Activated CD8-positive, alpha-beta T cell treated with anti-CD3 and anti-CD28 coated beads for 36 hours (primary cell): ENCODE data around the gene CD247. TPM values are rescaled to one million over a fixed set of nuclear protein-coding genes. Genes with fewer than 3 reads are reported as not detected.

ENCODE experiments used
- ATAC-seq: fragments of 200-7000 bp; cut with Tn5 transposase; one replicate; pipeline ENCODE4 v1.10.0; 2021; ENCODE audit warnings: mild to moderate bottlenecking, moderate library complexity
- CTCF ChIA-PET: fragments of 350-600 bp; sonication (Branson Sonifier 250); formaldehyde crosslinking; loops from one replicate; lab custom pipeline; 2021; ENCODE audit warnings: antibody characterized with exemption; lab: Charles Lee
- POLR2A ChIA-PET: fragments of 350-600 bp; sonication (Branson Sonifier 250); formaldehyde crosslinking; loops from one replicate; lab custom pipeline; 2021; ENCODE audit warnings: antibody characterized with exemption; lab: Charles Lee
- DNase-seq: peaks from one replicate; pipeline ENCODE4 v3.0.0-alpha.2; 2020
- H3K27ac Mint-ChIP-seq: one replicate; pipeline ENCODE4 v1.8.0; 2021; ENCODE audit warnings: mild to moderate bottlenecking, mixed read lengths
- H3K27me3 Mint-ChIP-seq: one replicate; pipeline ENCODE4 v1.8.0; 2021; ENCODE audit warnings: mixed read lengths
- H3K36me3 Mint-ChIP-seq: one replicate; pipeline ENCODE4 v1.8.0; 2021; ENCODE audit warnings: low read depth, mixed read lengths
- H3K4me1 Mint-ChIP-seq: one replicate; pipeline ENCODE4 v1.8.0; 2021; ENCODE audit warnings: low read depth, mixed read lengths
- H3K4me3 Mint-ChIP-seq: one replicate; pipeline ENCODE4 v1.8.0; 2021; ENCODE audit warnings: mild to moderate bottlenecking, moderate library complexity, mixed read lengths
- H3K9me3 Mint-ChIP-seq: one replicate; pipeline ENCODE4 v1.8.0; 2021; ENCODE audit warnings: mixed read lengths
- intact Hi-C: fragments of 100-400 bp; cut with micrococcal nuclease; formaldehyde crosslinking; loops from one replicate; pipeline ENCODE4 v1.10.0; 2022
- total RNA-seq, 2 experiments: library from RNA; stranded (reverse); gene quantifications; one replicate each; pipeline ENCODE4 v1.2.3, GENCODE V29; 2021
- TF ChIP-seq, protein P1 (sequence below): fragments of 200-600 bp; IDR thresholded peaks from one replicate; pipeline ENCODE4 v1.8.0; 2022; ENCODE audit warnings: antibody characterized with exemption, mild to moderate bottlenecking

Gene CD247
- total RNA-seq, 2 experiments from 2014 or later = 224 to 229 TPM

DNA sequence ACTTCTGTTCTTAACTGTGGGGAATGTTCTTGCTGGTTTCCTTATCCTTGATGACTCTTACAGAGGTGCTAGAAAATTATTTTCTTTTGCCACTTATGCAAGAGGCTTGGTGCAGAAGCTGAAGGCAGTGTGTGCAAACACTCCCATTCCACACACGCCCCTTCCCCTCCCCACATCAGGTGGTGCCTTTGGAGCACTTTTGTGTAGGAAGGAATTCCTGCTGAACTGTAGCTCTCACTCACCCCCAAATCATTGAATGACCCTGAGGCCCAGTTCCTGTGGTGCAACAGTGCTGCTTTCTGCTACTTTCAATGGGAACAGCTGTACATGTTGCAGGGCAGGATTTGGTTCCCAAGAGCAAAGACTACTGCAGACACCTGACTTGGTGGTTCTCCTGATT is 101.8 kb downstream of the CD247 start:
- no peak overlapping the region for H3K27ac Mint-ChIP-seq
- H3K4me1 Mint-ChIP-seq = peaks cover 14% of the 10 kb centered on the region
- no peak overlapping the region for H3K4me3 Mint-ChIP-seq
- ChIA-PET CTCF (interaction anchor here (1.0 to 2.0 kb wide), 4 partner anchors 8 to 124 kb away, joined by 3 to 5 read pairs (median 4); no protein-coding TSS in a partner anchor), POLR2A (no interaction called here)
- no peak for DNase-seq
- ATAC-seq = no peak
- no peaks in the 10 kb centered on the region for H3K9me3 Mint-ChIP-seq
- TF ChIP-seq, protein P1, sequence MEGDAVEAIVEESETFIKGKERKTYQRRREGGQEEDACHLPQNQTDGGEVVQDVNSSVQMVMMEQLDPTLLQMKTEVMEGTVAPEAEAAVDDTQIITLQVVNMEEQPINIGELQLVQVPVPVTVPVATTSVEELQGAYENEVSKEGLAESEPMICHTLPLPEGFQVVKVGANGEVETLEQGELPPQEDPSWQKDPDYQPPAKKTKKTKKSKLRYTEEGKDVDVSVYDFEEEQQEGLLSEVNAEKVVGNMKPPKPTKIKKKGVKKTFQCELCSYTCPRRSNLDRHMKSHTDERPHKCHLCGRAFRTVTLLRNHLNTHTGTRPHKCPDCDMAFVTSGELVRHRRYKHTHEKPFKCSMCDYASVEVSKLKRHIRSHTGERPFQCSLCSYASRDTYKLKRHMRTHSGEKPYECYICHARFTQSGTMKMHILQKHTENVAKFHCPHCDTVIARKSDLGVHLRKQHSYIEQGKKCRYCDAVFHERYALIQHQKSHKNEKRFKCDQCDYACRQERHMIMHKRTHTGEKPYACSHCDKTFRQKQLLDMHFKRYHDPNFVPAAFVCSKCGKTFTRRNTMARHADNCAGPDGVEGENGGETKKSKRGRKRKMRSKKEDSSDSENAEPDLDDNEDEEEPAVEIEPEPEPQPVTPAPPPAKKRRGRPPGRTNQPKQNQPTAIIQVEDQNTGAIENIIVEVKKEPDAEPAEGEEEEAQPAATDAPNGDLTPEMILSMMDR = no peak
- intact Hi-C loops = no loop called here
- H3K36me3 Mint-ChIP-seq = peaks cover 21% of the 10 kb centered on the region
- H3K27me3 Mint-ChIP-seq = no peaks in the 10 kb centered on the region

DNA sequence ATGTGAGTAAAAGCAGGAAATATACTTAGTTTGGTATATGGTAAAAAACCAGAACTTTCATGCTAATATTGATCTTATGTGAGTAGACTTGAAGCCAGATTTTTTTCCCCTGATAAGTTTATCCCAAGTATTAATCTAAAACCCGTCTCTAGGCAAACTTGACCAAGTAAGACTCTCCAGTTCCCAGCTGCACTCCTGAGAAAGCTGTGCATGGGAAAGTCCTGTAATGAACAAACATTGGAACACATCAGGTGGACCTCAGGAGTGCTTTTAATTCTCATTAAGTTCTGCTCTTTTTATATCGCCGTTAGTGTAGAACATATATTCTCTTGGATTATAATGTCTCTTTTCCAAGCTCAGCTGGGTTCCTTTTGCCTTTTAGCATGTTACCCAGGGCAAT is 105.0 kb downstream of the CD247 start:
- TF ChIP-seq, protein P1 = no peak
- no peak overlapping the region for H3K27ac Mint-ChIP-seq
- H3K9me3 Mint-ChIP-seq = no peaks in the 10 kb centered on the region
- H3K36me3 Mint-ChIP-seq = peaks cover 21% of the 10 kb centered on the region
- intact Hi-C loops = no loop called here
- DNase-seq = no peak
- peaks cover 14% of the 10 kb centered on the region for H3K4me1 Mint-ChIP-seq
- no peak for ATAC-seq
- no peaks in the 10 kb centered on the region for H3K27me3 Mint-ChIP-seq
- H3K4me3 Mint-ChIP-seq = no peak overlapping the region
- ChIA-PET POLR2A (interaction anchor here (0.8 kb wide), 1 partner anchor 34 kb away, joined by 4 read pairs; no protein-coding TSS in a partner anchor), CTCF (interaction anchor here (0.6 to 5.9 kb wide), 7 partner anchors 12 to 290 kb away, joined by 3 to 38 read pairs (median 8); no protein-coding TSS in a partner anchor)

DNA sequence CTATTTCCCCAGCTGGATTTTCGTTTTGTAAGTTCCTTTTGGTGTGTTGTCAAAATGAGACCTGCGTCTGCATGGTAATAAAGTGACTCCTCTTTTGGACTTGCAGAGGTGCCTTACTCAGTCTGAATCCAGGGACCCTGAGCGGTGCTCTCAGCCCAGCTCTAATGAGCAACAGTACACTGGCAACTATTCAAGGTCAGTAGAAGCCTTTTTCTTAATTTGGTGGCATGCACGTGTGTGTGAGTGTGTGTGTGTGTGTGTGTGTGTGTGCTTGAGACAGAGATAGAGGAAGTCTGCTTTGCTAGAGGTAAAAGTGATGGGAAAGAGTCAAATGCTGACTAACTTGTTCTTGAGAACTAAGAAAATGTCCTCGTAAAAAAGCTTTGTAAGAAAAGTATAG is 105.4 kb downstream of the CD247 start:
- CTCF ChIA-PET = interaction anchor here (0.6 to 5.9 kb wide), 8 partner anchors 11 to 290 kb away, joined by 3 to 38 read pairs (median 7); no protein-coding TSS in a partner anchor
- Mint-ChIP-seq H3K4me1 (peaks cover 14% of the 10 kb centered on the region), H3K36me3 (peaks cover 21% of the 10 kb centered on the region), H3K27ac (no peak overlapping the region), H3K9me3 (no peaks in the 10 kb centered on the region), H3K4me3 (no peak overlapping the region), H3K27me3 (no peaks in the 10 kb centered on the region)
- TF ChIP-seq, protein P1 = no peak
- intact Hi-C loops = no loop called here
- ATAC-seq (no peak), DNase-seq (no peak)
- POLR2A ChIA-PET = interaction anchor here (0.8 kb wide), 1 partner anchor 35 kb away, joined by 4 read pairs; no protein-coding TSS in a partner anchor

DNA sequence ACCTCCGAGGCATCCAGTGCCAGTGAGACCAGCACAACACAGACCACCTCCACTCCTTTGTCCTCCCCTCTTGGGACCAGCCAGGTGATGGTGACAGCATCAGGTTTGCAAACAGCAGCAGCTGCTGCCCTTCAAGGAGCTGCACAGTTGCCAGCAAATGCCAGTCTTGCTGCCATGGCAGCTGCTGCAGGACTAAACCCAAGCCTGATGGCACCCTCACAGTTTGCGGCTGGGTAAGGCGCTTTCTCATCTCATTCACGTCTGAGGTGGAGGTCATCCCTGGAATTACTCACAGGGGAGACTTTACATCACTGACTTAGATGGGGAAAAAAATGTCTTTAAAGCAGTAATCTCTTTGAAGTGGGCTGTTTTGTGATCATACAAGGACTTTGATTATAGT is 106.3 kb downstream of the CD247 start:
- no peak for ATAC-seq
- H3K4me1 Mint-ChIP-seq = peaks cover 14% of the 10 kb centered on the region
- peaks cover 19% of the 10 kb centered on the region for H3K36me3 Mint-ChIP-seq
- DNase-seq = no peak
- no peaks in the 10 kb centered on the region for H3K9me3 Mint-ChIP-seq
- no peaks in the 10 kb centered on the region for H3K27me3 Mint-ChIP-seq
- ChIA-PET POLR2A (interaction anchor here (0.8 to 1.2 kb wide), 2 partner anchors 9 to 32 kb away, joined by 3 to 4 read pairs; no protein-coding TSS in a partner anchor), CTCF (interaction anchor here (0.6 to 5.9 kb wide), 9 partner anchors 10 to 276 kb away, joined by 3 to 38 read pairs (median 4); no protein-coding TSS in a partner anchor)
- H3K27ac Mint-ChIP-seq = no peak overlapping the region
- H3K4me3 Mint-ChIP-seq = no peak overlapping the region
- TF ChIP-seq, protein P1 = no peak
- intact Hi-C loops = no loop called here

DNA sequence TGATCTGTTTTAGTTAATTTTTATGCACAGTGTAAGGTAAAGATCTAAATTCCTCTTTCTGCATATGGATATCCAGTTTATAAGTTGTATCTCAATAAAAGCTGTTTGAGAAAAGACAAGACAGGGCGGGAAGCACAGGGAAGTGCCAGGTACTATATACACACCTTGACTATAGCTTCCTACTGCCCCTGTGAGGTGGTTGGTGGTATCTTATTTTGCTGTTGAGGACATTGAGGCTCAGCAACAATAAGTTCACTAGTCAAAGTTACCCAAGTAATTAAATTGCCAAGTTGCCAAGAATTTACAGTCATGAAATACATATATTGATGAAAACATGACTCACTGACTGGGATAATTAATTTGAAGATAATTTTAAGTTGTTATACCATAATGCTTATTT is 109.1 kb downstream of the CD247 start:
- H3K4me3 Mint-ChIP-seq = no peak overlapping the region
- no peaks in the 10 kb centered on the region for H3K9me3 Mint-ChIP-seq
- DNase-seq (no peak), ATAC-seq (no peak)
- ChIA-PET CTCF (interaction anchor here (0.6 to 4.3 kb wide), 17 partner anchors 8 to 733 kb away, joined by 3 to 33 read pairs (median 4); no protein-coding TSS in a partner anchor), POLR2A (interaction anchor here (1.6 kb wide), 1 partner anchor 16 kb away, joined by 4 read pairs; no protein-coding TSS in a partner anchor)
- peaks cover 13% of the 10 kb centered on the region for H3K36me3 Mint-ChIP-seq
- TF ChIP-seq, protein P1 = peak; percentile 38
- peaks cover 10% of the 10 kb centered on the region for H3K4me1 Mint-ChIP-seq
- H3K27me3 Mint-ChIP-seq = no peaks in the 10 kb centered on the region
- no peak overlapping the region for H3K27ac Mint-ChIP-seq
- intact Hi-C loops = loop anchor here (10.0 kb wide), 1 partner anchor 344 kb away; no protein-coding TSS in a partner anchor
